Ureter (tissue), 1 donor: ENCODE results near the gene TCF25. TPM values are rescaled to one million over a fixed set of nuclear protein-coding genes. Genes with fewer than 3 reads are reported as not detected.
"Not testable (repeated sequence)": the region's sequence is repeated elsewhere in the genome, so short reads cannot be mapped to it uniquely, and the experiment has no call there.

ENCODE experiments used
- DNase-seq: peaks from one replicate; pipeline ENCODE4 v3.0.0-alpha.2; 2020; ENCODE audit warnings: low spot score
- total RNA-seq: library from RNA; stranded (reverse); gene quantifications from one replicate; pipeline ENCODE4 v1.2.4, GENCODE V29; 2023
- donor health status: DM: yes; HTN: yes; CAD: no.

TCF25 gene
- total RNA-seq, 1 donor from 2014 or later = 224 TPM

DNA sequence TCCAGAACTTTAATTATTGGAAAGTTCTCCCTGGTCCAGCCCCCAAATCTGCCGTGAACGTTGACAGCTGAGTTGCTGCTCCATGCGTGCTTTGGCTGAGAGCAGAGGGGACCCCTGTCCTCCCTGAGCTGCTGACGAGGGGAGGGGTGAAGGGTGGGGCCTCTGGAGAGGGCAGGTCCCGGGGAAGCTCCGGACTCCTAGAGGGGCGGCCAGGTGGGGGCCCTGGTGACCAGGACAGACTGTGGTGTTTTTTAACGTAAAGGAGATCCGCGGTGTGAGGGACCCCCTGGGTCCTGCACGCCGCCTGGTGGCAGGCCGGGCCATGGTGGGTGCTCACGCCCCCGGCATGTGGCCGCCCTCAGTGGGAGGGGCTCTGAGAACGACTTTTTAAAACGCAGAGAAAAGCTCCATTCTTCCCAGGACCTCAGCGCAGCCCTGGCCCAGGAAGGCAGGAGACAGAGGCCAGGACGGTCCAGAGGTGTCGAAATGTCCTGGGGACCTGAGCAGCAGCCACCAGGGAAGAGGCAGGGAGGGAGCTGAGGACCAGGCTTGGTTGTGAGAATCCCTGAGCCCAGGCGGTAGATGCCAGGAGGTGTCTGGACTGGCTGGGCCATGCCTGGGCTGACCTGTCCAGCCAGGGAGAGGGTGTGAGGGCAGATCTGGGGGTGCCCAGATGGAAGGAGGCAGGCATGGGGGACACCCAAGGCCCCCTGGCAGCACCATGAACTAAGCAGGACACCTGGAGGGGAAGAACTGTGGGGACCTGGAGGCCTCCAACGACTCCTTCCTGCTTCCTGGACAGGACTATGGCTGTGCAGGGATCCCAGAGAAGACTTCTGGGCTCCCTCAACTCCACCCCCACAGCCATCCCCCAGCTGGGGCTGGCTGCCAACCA is 45.3 kb downstream of the TCF25 start, which contains the start of gene MC1R:
Gene MC1R, plus strand, starts transcription at position 410 of the 895 bp plus-strand sequence. Its CDS starts 397 bp downstream, at position 807.
- DNase-seq = no peak

- DNase-seq = no peak
Measured at GRCh38 chr16:89919535-89920406, 46.4 kb downstream of the TCF25 start.

- DNase-seq = no peak
Measured at GRCh38 chr16:89920723-89921122, 47.3 kb downstream of the TCF25 start.

DNA sequence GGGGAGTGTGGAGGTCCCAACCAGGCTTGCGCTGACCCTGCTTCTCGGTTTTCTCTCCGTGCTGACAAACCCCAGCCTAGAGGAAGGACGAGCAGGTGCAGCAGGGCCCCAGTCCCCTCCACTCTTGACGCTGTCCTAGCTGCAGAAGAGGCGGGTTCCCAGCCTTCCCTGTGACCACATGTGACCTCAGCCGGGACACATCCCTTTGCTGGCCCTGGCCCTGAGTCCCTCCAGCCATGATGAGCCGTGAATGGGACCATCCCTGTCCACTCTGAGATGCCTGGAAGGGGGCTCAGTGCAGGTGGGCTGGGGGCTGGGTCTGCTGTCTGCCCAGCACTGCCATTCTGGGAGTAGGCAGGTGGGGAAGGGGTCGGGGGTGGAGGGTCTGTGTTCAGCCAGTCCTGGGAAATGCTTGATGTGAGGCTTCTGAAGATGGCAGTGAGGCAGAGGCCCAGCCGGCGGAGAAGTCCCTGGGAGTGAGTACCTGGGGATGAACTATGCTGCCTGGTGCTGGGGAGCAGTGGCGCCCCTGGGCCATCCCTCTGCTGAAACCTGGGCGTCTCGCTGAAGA is 47.8 kb downstream of the TCF25 start:
- no peak for DNase-seq

GRCh38 chr16:89921702-89922476 is 48.5 kb downstream of the TCF25 start:
- peak; percentile 85 for DNase-seq

DNA sequence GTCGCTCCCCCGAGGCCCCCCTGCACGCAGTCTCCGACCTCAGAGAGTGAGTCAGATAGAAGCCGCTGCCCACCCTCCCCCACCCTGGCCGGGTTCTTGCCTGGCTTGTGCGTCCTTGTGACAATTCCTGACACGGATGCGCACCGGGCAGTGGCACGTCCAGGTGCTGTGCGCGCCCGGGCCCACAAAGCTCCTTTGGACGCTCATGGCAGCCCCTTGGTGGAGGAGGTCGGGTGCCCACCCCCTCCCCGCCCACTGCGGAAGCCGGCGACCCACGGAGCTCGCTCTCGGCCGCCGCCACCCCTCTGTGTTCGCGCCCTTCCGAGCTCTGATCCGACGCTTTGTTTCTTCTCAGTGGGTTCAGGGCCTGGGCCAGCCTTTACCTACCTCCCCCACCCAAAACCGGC is 49.1 kb downstream of the TCF25 start:
- peak; percentile 87 for DNase-seq

DNA sequence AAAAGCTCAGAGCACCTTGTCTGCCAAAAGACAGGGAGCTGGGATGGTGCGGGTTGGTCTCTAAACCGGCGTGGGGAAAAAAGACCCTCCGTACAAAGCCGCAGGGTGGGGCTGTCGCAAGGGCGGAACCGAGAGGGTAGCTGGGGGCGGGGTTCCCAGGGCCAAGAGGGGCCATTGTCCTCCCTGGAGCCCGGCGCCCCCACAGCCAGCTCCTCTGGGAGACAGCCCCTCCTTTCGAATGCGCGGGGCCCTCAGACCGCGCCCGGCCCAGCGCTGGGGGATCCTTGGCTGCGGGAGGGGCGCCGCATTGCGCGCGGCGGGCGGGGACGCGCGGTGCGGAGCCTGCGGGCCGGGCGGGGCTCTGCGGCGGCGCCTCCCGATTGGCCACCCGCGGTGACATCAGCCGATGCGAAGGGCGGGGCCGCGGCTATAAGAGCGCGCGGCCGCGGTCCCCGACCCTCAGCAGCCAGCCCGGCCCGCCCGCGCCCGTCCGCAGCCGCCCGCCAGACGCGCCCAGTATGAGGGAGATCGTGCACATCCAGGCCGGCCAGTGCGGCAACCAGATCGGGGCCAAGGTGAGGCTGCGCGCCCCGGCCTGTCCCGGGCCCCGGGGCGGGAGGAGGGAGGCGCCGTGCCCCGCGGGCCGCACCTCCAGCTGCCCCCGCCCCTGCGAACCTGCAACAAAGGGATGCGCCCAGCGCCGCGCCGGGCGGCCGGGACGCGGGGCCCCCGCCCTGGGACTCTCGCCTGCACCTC is 49.7 kb downstream of the TCF25 start, which contains the start of gene TUBB3:
Gene TUBB3, plus strand, starts transcription at position 459 of the 756 bp plus-strand sequence. Its CDS starts 60 bp downstream, at position 519.
- DNase-seq = peak; percentile 53

DNA sequence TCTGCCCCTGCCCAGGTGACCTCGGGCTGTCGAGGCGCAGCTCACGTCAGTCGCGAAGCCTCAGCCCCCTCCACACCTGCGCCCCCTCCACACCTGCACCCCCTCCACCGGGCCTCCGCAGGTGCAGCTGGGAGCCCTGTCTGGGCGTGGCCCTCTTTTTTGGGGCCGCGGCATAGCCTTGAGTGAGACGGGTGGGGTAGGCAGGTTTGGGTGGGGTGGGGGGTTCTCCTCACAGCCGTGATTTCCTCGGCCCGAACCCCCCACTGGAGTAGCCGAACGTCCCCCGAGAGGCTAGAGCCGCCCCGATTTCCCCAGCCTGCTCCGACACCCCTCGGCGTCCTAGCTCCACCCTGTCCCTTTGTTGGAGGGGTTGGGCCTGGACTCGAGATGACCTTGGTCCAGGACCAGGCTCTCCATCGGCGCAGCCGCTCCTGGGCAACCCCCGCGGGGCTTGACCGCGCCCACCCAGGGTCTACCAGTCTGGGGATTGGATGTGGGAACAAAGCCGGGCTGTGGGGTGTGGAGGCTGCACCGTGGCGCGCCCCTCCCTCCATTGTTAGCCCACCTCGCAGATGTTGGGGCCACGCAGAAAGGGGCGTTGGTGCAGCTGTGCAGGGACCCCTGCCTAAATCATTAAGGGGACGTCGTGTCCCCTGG is 50.4 kb downstream of the TCF25 start:
- no peak for DNase-seq

- DNase-seq = peak; percentile 57
Measured at GRCh38 chr16:89924297-89924924, 51.0 kb downstream of the TCF25 start.

DNA sequence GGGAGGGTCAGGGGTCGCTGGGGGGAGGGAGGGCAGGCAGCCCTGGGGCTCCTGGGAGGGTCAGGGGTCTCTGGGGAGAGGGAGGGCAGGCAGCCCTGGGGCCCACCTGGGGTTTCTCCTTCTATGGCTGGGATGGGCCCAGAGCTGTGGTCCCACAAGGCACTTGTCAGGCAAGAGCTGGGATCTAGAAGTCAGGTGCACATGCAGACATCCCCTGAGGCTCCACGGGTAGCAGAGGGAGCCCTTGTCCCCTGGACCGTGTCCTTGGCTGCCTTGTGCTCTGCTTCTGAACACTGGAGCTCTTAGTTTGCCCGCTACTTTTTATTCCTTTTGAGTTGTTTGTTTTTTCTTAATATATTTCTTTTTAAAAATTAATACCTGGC is 51.5 kb downstream of the TCF25 start:
- DNase-seq = no peak

DNA sequence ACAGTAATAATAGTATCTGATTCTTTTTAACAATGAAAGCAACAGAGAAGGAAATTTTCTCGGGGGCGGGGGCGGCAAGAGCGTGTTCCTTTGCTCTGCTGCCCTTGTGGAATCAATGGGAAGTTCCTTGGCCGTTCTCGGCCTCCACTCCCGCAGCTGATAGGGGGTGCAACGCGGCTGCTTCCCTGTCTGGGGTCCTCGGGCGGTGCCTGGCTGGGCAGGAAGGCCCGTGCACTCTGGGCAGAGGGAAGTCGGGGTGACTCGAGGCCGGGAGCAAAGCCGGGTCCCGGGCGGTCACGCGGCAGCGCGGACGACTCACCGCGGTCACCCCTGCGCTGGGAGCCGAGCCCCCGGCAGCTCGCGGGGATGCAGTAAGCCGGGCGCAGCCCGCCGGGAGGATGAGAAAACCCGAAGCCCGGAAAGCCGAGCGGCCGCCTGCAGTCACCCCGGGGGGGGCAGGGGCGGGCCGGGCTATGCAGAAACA is 52.2 kb downstream of the TCF25 start:
- no peak for DNase-seq

GRCh38 chr16:89931305-89931896 is 58.0 kb downstream of the TCF25 start:
- DNase-seq = no peak

GRCh38 chr16:89931964-89932363 is 58.6 kb downstream of the TCF25 start:
- no peak for DNase-seq

DNA sequence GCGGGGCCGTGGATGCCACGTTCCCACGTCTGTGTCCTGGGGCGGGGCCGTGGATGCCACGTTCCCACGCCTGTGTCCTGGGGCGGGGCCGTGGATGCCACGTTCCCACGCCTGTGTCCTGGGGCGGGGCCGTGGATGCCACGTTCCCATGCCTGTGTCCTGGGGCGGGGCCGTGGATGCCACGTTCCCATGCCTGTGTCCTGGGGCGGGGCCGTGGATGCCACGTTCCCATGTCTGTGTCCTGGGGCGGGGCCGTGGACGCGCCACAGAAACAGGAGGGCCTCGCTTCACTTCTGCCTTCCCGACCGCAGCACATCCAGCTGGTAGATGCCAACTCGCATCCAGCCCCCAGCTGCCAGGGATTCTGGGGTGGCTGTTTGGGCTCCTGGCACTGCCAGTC is 60.6 kb downstream of the TCF25 start:
- not testable (repeated sequence) for DNase-seq

GRCh38 chr16:89934611-89935553 is 61.5 kb downstream of the TCF25 start:
- DNase-seq = no peak

DNA sequence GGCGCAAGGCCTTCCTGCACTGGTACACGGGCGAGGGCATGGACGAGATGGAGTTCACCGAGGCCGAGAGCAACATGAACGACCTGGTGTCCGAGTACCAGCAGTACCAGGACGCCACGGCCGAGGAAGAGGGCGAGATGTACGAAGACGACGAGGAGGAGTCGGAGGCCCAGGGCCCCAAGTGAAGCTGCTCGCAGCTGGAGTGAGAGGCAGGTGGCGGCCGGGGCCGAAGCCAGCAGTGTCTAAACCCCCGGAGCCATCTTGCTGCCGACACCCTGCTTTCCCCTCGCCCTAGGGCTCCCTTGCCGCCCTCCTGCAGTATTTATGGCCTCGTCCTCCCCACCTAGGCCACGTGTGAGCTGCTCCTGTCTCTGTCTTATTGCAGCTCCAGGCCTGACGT is 62.2 kb downstream of the TCF25 start:
- not testable (repeated sequence) for DNase-seq

DNA sequence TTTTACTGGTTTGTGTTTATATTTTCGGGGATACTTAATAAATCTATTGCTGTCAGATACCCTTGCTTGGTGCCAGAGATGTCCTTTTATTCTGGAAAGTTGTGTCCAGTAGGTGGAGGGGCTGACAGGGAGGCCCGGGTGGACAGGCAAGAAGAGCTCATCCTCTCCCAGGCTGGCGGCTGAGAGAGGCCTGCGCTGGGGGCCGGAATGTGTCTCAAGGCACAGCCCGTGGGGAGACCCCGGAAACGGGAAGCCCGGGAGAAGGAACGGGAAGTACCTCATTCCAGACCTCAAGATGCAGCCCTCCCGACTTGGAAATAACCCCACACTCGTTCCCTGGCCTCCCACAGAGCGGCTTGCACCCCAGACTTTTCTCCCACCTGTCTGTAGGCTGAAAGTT is 62.6 kb downstream of the TCF25 start:
- DNase-seq = no peak

- DNase-seq = no peak
Measured at GRCh38 chr16:89936508-89936907, 63.1 kb downstream of the TCF25 start.
